ENCODE results near the gene TRIM8.

- TF ChIP-seq CTCF (conservative IDR thresholded peaks at IDR 0.05; ENCODE audit: low read depth, low read length) (no peak), MAFK (IDR thresholded peaks at IDR 0.05; ENCODE audit: low read depth, low read length) (no peak), MXI1 (IDR thresholded peaks at IDR 0.05; ENCODE audit: borderline replicate concordance, low read depth, low read length) (no peak), BHLHE40 (IDR thresholded peaks at IDR 0.05; ENCODE audit: low read depth, low read length) (no peak), RAD21 (IDR thresholded peaks at IDR 0.05; ENCODE audit: low read length) (no peak), POLR2A (IDR thresholded peaks at IDR 0.05; ENCODE audit: low read depth, low read length) (no peak), SMC3 (IDR thresholded peaks at IDR 0.05; ENCODE audit: low read depth, low read length) (no peak), RCOR1 (IDR thresholded peaks at IDR 0.05; ENCODE audit: insufficient replicate concordance, low read length) (no peak), USF2 (IDR thresholded peaks at IDR 0.05; ENCODE audit: low read depth, low read length) (no peak), RFX5 (IDR thresholded peaks at IDR 0.05; ENCODE audit: low read depth, low read length) (no peak), CHD1 (IDR thresholded peaks at IDR 0.05; ENCODE audit: low read depth, low read length) (no peak)
Measured at GRCh38 chr10:102597131-102597991, 46.9 kb upstream of the TRIM8 start.
